K562 (cell line): ENCODE measurements around the gene PDCD6IP. TPM values are rescaled to one million over a fixed set of nuclear protein-coding genes. Genes with fewer than 3 reads are reported as not detected.

Experiments
- CAMTA2 ChIP-seq: fragments of 250-450 bp; sonication (Bioruptor Pico); conservative IDR thresholded peaks from 2 replicates; pipeline ENCODE4 v1.5.1; 2022
- CBX2 ChIP-seq: fragments of 200-600 bp; sonication (generic); IDR thresholded peaks from one replicate; pipeline ENCODE4 v1.6.1; 2012; ENCODE audit warnings: mild to moderate bottlenecking, low read length, inconsistent platforms; ENCODE audit not compliant: insufficient read depth, poor library complexity, severe bottlenecking
- CREM ChIP-seq: IDR thresholded peaks from 2 replicates; pipeline ENCODE4 v1.6.1; 2014; ENCODE audit warnings: antibody characterized with exemption, low read depth
- CXXC5 ChIP-seq: fragments of 250-450 bp; sonication (Bioruptor Pico); IDR thresholded peaks from 2 replicates; pipeline ENCODE4 v1.8.0; 2022; ENCODE audit warnings: inconsistent platforms, mild to moderate bottlenecking, moderate library complexity
- E2F3 ChIP-seq: fragments of 250-450 bp; sonication (Bioruptor Pico); IDR thresholded peaks from 2 replicates; pipeline ENCODE4 v1.4.0; 2020; ENCODE audit warnings: mild to moderate bottlenecking
- EHMT2 ChIP-seq: fragments of 450-650 bp; IDR thresholded peaks from 2 replicates; pipeline ENCODE4 v1.6.1; 2018; ENCODE audit warnings: antibody characterized with exemption
- ELK3 ChIP-seq: fragments of 450-650 bp; formaldehyde crosslinking; IDR thresholded peaks from 2 replicates; pipeline ENCODE4 v1.4.0; 2020; ENCODE audit warnings: mild to moderate bottlenecking
- MEF2D ChIP-seq: conservative IDR thresholded peaks from 2 replicates; pipeline ENCODE4 v1.6.1; 2016; ENCODE audit warnings: low read depth, missing genetic modification characterization, missing compliant biosample characterization
- NCOR1 ChIP-seq: fragments of 450-650 bp; IDR thresholded peaks from 2 replicates; pipeline ENCODE4 v1.6.1; 2016; ENCODE audit warnings: mild to moderate bottlenecking, moderate library complexity
- NFE2 ChIP-seq: IDR thresholded peaks from 2 replicates; pipeline ENCODE4 v1.6.1; 2014; ENCODE audit warnings: antibody characterized with exemption, low read depth
- NR2C2 ChIP-seq, 2 experiments: fragments of 200-800 bp in 1 of 2; sonication (Bioruptor generic) in 1 of 2; sonication (generic) in 1 of 2; formaldehyde crosslinking in 1 of 2; IDR thresholded peaks; 2 replicates each; pipeline versions ENCODE4 v1.6.1 to v1.8.0; 2016 to 2022; ENCODE audit warnings: mild to moderate bottlenecking in 1 of 2, missing compliant biosample characterization in 1 of 2, missing genetic modification characterization in 1 of 2, missing genetic modification reagents in 1 of 2
- NUFIP1 ChIP-seq: fragments of 450-650 bp; IDR thresholded peaks from 2 replicates; pipeline ENCODE4 v1.6.1; 2018; ENCODE audit not compliant: partially characterized antibody
- PRPF4 ChIP-seq: fragments of 200-400 bp; formaldehyde crosslinking; IDR thresholded peaks from one replicate; pipeline ENCODE4 v1.6.1; 2017; ENCODE audit warnings: low read length, low read depth, mild to moderate bottlenecking; ENCODE audit not compliant: insufficient read depth, poor library complexity, severe bottlenecking
- RAD51 ChIP-seq: fragments of 450-650 bp; IDR thresholded peaks from 2 replicates; pipeline ENCODE4 v1.7.1; 2016; ENCODE audit warnings: low read depth, mild to moderate bottlenecking, borderline replicate concordance
- RBFOX2 ChIP-seq: fragments of 200-400 bp; formaldehyde crosslinking; IDR thresholded peaks from 2 replicates; pipeline ENCODE4 v1.6.1; 2017; ENCODE audit warnings: low read depth, mild to moderate bottlenecking, low read length, moderate library complexity
- RBM14 ChIP-seq: fragments of 200-400 bp; formaldehyde crosslinking; IDR thresholded peaks from 2 replicates; pipeline ENCODE4 v1.6.1; 2018; ENCODE audit warnings: low read depth, mild to moderate bottlenecking, low read length, moderate library complexity, borderline replicate concordance; ENCODE audit not compliant: insufficient read depth
- TCF3 ChIP-seq: sonication (generic); formaldehyde crosslinking; IDR thresholded peaks from 2 replicates; pipeline ENCODE4 v1.4.0; 2020; ENCODE audit warnings: mild to moderate bottlenecking, missing genetic modification reagents
- ZC3H4 ChIP-seq: sonication (generic); formaldehyde crosslinking; IDR thresholded peaks from 2 replicates; pipeline ENCODE4 v1.9.0; 2021; ENCODE audit warnings: missing genetic modification reagents, borderline replicate concordance
- ZNF318 ChIP-seq, 2 experiments: fragments of 450-650 bp; IDR thresholded peaks; 2 replicates each; pipeline ENCODE4 v1.6.1; 2016; ENCODE audit warnings: mild to moderate bottlenecking in 2 of 2, borderline replicate concordance in 1 of 2, low read depth in 1 of 2, moderate library complexity in 1 of 2
- ZNF436 ChIP-seq: fragments of 250-450, 450-650 bp; sonication (Bioruptor Pico); formaldehyde crosslinking; IDR thresholded peaks from 2 replicates; pipeline ENCODE4 v1.7.0; 2020; ENCODE audit warnings: mild to moderate bottlenecking
- polyA plus RNA-seq, 8 experiments: library from polyadenylated mRNA; depleted of rRNA in 4 of 8; stranded (reverse) in 5 of 8; unstranded in 3 of 8; fragments of >200 nt; fragmentation: Nextera tagmentation in 2 of 8; fragmentation: Illumina TruSeq in 1 of 8; extraction: Ambion mirVana in 2 of 8; extraction: Trizol in 1 of 8; gene quantifications; 2 replicates each; pipeline versions ENCODE4 v1.2.1 to v1.2.3, GENCODE V29; 2011 to 2014; ENCODE audit warnings: inconsistent platforms in 1 of 8, missing spikeins in 1 of 8
- total RNA-seq, 7 experiments: library from RNA; depleted of rRNA in 6 of 7; stranded (reverse); fragments of >200 nt in 6 of 7; fragmentation: Illumina TruSeq in 2 of 7; extraction: Trizol in 2 of 7; gene quantifications; 2 replicates each; pipeline versions ENCODE4 v1.2.1 to v1.2.3, GENCODE V29; 2011 to 2021; ENCODE audit warnings: low replicate concordance in 1 of 7

PDCD6IP gene
- total and polyA plus RNA-seq, 9 of the 15 experiments (the other 6 are each of a cell fraction or from before 2014, with no cell fraction given): 40.2 to 302 (median 122) TPM

- TF ChIP-seq ELK3 (CRISPR knock-in tag): no peak
- TF ChIP-seq RAD51: peak; percentile 82
- TF ChIP-seq NCOR1: peak; percentile 82
- TF ChIP-seq CXXC5 (CRISPR knock-in tag): peak; percentile 90
- TF ChIP-seq NUFIP1: no peak
- TF ChIP-seq NFE2: peak; percentile 97
- TF ChIP-seq EHMT2: peak; percentile 95
- peak in 1 of 2 experiments; percentile 99; a peak in 2 of 4 replicates for TF ChIP-seq ZNF318 (IDR thresholded peaks at IDR 0.05; ENCODE audit: borderline replicate concordance in 1 of 2, low read depth in 1 of 2)
- TF ChIP-seq RBFOX2: no peak
- TF ChIP-seq TCF3 (CRISPR knock-in tag): peak; percentile 77
- no peak for TF ChIP-seq PRPF4
- no peak for TF ChIP-seq CBX2
- TF ChIP-seq ZC3H4: no peak
- peak; percentile 96 for TF ChIP-seq CREM
- no peak for TF ChIP-seq E2F3 (CRISPR knock-in tag)
- no peak for TF ChIP-seq CAMTA2 (CRISPR knock-in tag)
- TF ChIP-seq ZNF436 (CRISPR knock-in tag): no peak
- TF ChIP-seq MEF2D: peak; percentile 62; the same call in 1 of the 2 replicates
- TF ChIP-seq RBM14: no peak
- peak; percentile 89 for TF ChIP-seq NR2C2 (CRISPR knock-in tag; IDR thresholded peaks at IDR 0.05)
- peak; percentile 95 for TF ChIP-seq NR2C2 (tag; IDR thresholded peaks at IDR 0.05)
Measured at GRCh38 chr3:33791477-33792166, 6.8 kb upstream of the PDCD6IP start (continued).
